ENCODE results near the gene EPS15. TPM values are rescaled to one million over a fixed set of nuclear protein-coding genes. Genes with fewer than 3 reads are reported as not detected.

EPS15 gene
- total and polyA plus RNA-seq, 7 donors, result 16.4 to 131 (median 72.4) TPM

DNA sequence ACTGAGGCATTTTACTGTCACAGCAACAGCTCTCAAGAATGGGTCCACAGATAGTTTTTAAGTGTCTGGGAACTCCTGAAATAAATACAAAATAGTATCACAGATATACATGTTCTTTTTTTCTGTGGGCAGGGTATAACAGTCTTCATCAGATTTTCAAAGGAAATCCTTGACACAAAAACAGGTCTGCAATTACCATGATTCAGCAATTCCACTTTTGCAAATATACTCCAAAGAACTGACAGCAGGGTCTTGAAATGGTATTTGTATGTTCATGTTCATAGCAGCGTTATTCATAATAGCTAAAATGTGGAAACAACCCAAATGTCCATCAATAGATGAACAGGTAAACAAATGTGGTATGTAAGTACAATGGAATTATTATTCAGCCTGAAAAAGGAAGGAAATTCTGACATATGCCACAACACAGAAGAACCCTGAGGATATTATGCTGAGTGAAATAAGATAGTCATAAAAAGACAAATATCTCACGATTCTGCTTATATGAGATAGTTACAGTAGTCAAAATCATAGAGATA is 85.0 kb downstream of the EPS15 start:
- Histone ChIP-seq H3K27me3 (no peaks in the 10 kb centered on the region), H3K9me3 (no peaks in the 10 kb centered on the region), H3K4me3 (no peak overlapping the region), H3K36me3 (peaks cover 0 to 47% (median 9%) of the 10 kb centered on the region in 4 donors), H3K4me1 (peaks cover 0 to 5% (median 0%) of the 10 kb centered on the region in 4 donors), H3K27ac (peak overlapping the region in 2 of 4 donors; percentile 9 to 26)
- DNase-seq, result no peak
- intact Hi-C loops (cut with DNase I), result no loop called here
- 66 to 86% methylated on average over 2 of the region's 2 CpGs for WGBS, 2 donors
- TF ChIP-seq EP300 (IDR thresholded peaks at IDR 0.05), result no peak
- no peak for TF ChIP-seq POLR2AphosphoS5 (IDR thresholded peaks at IDR 0.05)
- no peak for TF ChIP-seq POLR2A (IDR thresholded peaks at IDR 0.05)
- TF ChIP-seq CTCF (IDR thresholded peaks at IDR 0.05), result no peak

DNA sequence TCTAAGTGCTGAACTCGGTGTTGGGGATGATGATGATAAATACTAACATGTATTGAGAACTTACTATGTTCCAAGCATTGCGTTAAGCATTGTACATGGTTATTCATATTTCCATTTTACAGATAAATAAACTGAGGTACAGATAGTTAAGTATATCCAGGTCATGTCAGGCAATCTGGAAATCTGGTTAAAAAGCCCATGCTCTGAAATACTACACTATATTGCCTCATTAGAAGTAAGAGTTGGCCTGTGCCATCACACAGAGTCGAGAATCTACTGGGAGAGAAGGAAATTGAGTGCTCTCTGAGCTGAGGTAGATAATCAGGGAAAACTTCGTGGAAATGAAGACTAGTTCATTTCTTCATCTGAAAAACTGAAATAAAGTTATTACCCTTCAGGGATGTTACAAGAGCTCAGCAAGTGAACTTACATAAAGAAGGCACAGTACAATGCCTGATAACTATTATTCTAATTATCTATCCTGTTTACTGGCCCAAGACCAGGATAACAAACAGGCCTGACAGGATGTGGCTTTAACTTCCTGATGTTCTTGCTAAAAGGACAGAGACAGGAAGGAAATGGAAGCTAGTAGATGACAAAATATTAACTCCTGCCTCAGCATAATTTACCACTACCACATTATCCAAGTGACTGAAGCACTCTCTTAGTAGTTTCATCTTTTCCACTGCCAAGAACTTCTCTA is 85.6 kb downstream of the EPS15 start:
- peaks cover 0 to 47% (median 8%) of the 10 kb centered on the region in 4 donors for H3K36me3 ChIP-seq

GRCh38 chr1:51432146-51432545 is 86.9 kb downstream of the EPS15 start:
- H3K27ac ChIP-seq, result no peak overlapping the region
- H3K4me3 ChIP-seq, result no peak overlapping the region
- peaks cover 0 to 5% (median 0%) of the 10 kb centered on the region in 4 donors for H3K4me1 ChIP-seq
- peaks cover 0 to 49% (median 8%) of the 10 kb centered on the region in 4 donors for H3K36me3 ChIP-seq
- no peak for DNase-seq
- no peak for TF ChIP-seq EP300 (IDR thresholded peaks at IDR 0.05)
- TF ChIP-seq POLR2A (IDR thresholded peaks at IDR 0.05), result no peak
- TF ChIP-seq POLR2AphosphoS5 (IDR thresholded peaks at IDR 0.05), result no peak
- no peak for TF ChIP-seq CTCF (IDR thresholded peaks at IDR 0.05)
- no peaks in the 10 kb centered on the region for H3K27me3 ChIP-seq
- intact Hi-C loops (cut with DNase I), result no loop called here
- no peaks in the 10 kb centered on the region for H3K9me3 ChIP-seq

More for the DNA sequence above, 85.6 kb downstream of the EPS15 start:
- Histone ChIP-seq H3K4me1 (peaks cover 0 to 5% (median 0%) of the 10 kb centered on the region in 4 donors), H3K4me3 (no peak overlapping the region), H3K9me3 (no peaks in the 10 kb centered on the region), H3K27ac (peak overlapping the region in 2 of 4 donors; percentile 9 to 26), H3K27me3 (no peaks in the 10 kb centered on the region)
- 78 to 90% methylated on average over 4 of the region's 4 CpGs for WGBS, 2 donors
- no peak for DNase-seq
- peak in 2 of 4 donors; percentile 13 to 26 for TF ChIP-seq POLR2AphosphoS5 (IDR thresholded peaks at IDR 0.05)
- no peak for TF ChIP-seq POLR2A (IDR thresholded peaks at IDR 0.05)
- intact Hi-C loops (cut with DNase I), result no loop called here

DNA sequence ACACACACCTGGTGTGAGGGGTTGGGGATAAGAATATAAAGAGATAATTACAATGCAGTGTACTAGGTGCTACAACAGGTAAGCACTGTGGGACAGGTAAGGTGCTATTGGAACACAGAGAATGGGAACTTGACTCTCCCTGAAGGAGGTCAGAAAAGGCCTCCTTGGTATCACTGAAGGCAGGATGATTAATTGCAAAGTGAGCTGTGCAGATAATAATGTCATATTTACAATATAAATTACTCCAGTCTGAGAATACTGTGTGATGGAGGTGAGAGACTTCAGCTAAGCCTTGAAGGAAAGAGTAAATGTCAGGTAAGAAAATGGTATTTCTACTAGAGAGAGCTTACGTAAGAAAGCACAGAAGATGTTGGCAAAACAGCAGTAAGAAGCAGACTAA is 91.6 kb downstream of the EPS15 start:
- intact Hi-C loops (cut with DNase I), result no loop called here
- Histone ChIP-seq H3K9me3 (no peaks in the 10 kb centered on the region), H3K4me3 (no peak overlapping the region), H3K27me3 (no peaks in the 10 kb centered on the region), H3K4me1 (peaks cover 0 to 18% (median 5%) of the 10 kb centered on the region in 4 donors), H3K36me3 (peaks cover 0 to 13% (median 4%) of the 10 kb centered on the region in 4 donors), H3K27ac (no peak overlapping the region)
- 98 to 100% methylated on average over 1 of the region's 1 CpG for WGBS, 2 donors
- no peak for TF ChIP-seq EP300 (IDR thresholded peaks at IDR 0.05)
- no peak for TF ChIP-seq POLR2AphosphoS5 (IDR thresholded peaks at IDR 0.05)
- TF ChIP-seq POLR2A (IDR thresholded peaks at IDR 0.05), result no peak
- TF ChIP-seq CTCF (IDR thresholded peaks at IDR 0.05), result no peak
- no peak for DNase-seq

- H3K9me3 ChIP-seq, result no peaks in the 10 kb centered on the region
- TF ChIP-seq POLR2A (IDR thresholded peaks at IDR 0.05), result no peak
- TF ChIP-seq EP300 (IDR thresholded peaks at IDR 0.05), result no peak
- no peak for DNase-seq
- H3K27me3 ChIP-seq, result no peaks in the 10 kb centered on the region
- H3K4me3 ChIP-seq, result no peak overlapping the region
- H3K27ac ChIP-seq, result no peak overlapping the region
- peaks cover 0 to 33% (median 11%) of the 10 kb centered on the region in 4 donors for H3K4me1 ChIP-seq
- peaks cover 0 to 13% (median 6%) of the 10 kb centered on the region in 4 donors for H3K36me3 ChIP-seq
- 96% methylated on average over 3 of the region's 3 CpGs for WGBS, 2 donors
- intact Hi-C loops (cut with DNase I), result no loop called here
Observed at GRCh38 chr1:51425955-51426354, 93.1 kb downstream of the EPS15 start.
